ENCODE data around the gene FBXW10B.
"Not testable (repeated sequence)": the region's sequence is repeated elsewhere in the genome, so short reads cannot be mapped to it uniquely, and the experiment has no call there.

The FBXW10B gene

GRCh38 chr17:15623255-15623654, 3.8 kb upstream of the FBXW10B start:
- not testable (repeated sequence) for DNase-seq (ENCODE audit: insufficient read length, low spot score); FAIRE-seq

DNA sequence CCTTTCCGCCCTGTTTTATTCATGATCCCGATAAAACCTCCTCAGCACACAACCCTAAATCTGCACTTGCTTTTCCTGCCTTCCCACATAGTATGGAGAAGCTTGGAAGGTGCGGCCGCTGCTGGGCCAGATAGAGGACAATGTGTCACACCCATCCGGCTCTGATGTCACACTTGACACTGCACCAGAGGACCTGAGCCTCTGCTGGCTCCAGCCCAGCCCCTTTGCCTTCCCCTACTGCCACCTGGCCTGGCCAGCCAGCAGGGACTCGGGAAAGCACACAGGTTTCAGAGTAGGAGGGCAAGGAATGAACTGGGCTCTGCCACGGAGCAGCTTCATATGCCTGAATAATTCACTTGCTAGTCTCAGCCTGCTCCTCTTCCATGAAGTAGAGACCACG, 2.6 kb upstream of the FBXW10B start:
- DNase-seq (ENCODE audit: insufficient read length, low spot score); FAIRE-seq: not testable (repeated sequence)

GRCh38 chr17:15616828-15617227, 2.7 kb downstream of the FBXW10B start:
- not testable (repeated sequence) for DNase-seq (ENCODE audit: insufficient read length, low spot score); FAIRE-seq

DNA sequence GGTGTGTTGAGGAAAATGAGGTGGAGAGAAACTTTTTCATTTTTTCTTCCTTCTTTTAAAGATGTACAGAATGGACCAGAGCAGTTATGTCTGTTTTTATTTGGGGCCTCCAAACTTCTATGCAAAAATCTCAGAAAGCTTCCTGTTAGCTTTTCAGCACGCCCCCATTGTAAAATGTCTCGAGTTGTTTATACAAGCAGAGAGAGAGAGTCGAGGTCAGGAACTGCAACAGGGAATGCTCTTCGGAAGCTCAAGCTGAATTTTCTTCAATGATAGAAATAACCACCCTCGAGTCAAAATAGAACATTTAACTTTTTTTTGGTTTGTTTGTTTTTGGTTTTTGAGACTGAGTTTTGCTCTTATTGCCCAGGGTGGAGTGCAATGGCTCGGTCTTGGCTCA, 3.7 kb downstream of the FBXW10B start:
- DNase-seq (ENCODE audit: insufficient read length, low spot score); FAIRE-seq: not testable (repeated sequence)

- DNase-seq (ENCODE audit: insufficient read length, low spot score); FAIRE-seq: not testable (repeated sequence)
These were observed 6.4 kb downstream of the FBXW10B start for GRCh38 chr17:15613111-15613510.

DNA sequence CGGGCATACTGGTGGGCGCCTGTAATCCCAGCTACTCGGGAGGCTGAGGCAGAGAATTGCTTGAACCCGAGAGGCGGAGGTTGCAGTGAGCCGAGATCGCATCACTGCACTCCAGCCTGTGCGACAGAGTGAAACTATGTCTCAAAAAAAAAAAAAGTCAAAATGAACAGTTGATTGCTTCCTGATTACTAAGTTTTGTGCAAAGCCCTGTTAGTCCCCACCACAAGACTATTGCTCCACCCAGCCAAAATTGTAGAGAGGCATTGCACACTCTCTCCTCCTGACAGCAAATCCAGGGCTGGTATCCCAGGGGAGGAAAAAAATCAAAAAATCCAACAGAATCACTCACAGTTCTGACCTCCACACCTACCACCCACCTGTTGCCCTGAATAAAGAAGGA, 26.5 kb downstream of the FBXW10B start:
- not testable (repeated sequence) for DNase-seq (ENCODE audit: insufficient read length, low spot score); FAIRE-seq

DNA sequence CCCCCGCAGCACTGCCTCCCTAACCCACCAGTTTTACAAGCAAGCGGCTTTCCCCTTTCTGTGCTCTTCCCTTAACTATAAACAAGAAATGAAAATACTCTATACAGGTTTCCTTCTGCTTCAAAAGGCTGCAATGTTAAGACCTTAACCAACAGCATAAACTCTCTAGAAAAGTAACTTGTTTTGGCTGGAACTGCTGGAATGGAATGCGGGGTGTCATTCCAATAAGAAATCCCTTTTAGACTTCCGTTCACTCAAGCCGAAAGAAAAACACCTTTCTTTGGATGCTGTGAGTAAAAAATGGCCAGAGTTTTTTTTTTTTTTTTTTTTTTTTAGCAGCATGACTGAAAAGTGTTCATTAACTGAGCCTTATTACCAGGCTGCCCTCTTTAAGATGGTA, 27.5 kb downstream of the FBXW10B start:
- not testable (repeated sequence) for DNase-seq (ENCODE audit: insufficient read length, low spot score); FAIRE-seq

GRCh38 chr17:15590844-15591243, 28.7 kb downstream of the FBXW10B start:
- DNase-seq (ENCODE audit: insufficient read length, low spot score); FAIRE-seq: not testable (repeated sequence)

DNA sequence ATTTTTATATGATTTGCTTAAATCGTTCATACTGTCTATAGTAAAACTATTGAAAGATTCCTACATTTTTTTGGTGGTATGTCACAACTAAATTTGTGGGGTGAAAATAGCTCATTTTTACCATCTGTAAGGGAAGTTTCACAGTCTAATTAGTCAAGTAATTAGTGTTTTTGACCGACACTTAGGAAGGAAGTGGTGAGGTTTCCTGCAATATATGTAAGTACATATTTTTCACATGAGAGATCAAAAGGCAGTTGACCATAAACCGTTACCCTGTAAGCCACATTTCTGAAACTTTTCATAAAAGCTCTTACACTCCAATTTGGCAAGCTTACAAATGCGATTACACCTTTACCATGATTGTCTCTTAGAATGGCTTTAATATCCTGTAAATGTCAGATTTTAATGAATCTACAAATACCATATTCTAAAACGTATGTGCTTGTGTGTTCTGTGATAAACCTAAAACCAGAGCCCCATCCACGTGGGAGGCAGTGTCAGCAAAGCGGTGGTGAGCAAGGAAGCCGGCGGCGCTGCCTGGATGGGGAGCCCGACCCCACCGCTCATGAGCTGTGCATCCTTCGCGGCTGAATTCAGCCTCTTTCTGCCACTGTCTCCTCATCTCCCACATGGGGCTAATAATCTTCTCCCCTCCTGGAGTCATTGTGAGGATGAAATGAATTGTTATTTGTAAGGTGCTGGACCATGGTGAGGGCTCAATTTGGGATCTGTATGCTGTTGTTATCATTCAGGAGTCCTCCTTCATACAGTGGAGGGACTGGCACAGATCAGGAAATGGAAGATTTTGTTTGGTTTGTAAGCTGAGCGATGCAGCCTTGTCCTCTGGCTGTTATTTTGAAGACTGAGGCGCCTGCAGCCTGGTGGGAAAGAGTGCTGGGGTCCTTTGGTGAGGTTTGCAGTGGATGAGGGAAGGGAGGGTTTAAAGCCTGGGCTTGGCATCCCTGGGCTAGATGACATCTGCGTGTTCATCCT, 29.7 kb downstream of the FBXW10B start:
- DNase-seq (ENCODE audit: insufficient read length, low spot score) = not testable (repeated sequence)
- peak; percentile 28 for FAIRE-seq

DNA sequence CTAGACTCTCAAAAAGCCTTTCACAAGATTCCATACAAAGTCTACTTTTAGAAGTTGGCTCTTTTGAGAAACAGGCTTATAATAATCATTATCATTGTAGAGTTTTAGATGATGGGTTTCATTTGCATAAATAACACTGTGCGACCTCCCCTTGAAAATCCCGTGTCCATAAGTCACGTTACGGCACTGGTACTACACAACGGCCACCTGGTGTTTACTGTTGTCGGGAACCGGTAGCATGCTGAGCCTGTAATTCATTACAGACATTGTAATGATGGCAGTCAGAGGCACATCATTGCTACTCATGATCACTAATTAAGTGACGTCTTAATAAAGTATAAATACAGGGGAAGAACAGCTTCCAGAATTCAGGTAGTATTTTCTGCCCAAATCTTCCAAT, 31.5 kb downstream of the FBXW10B start:
- not testable (repeated sequence) for FAIRE-seq; DNase-seq (ENCODE audit: insufficient read length, low spot score)

DNA sequence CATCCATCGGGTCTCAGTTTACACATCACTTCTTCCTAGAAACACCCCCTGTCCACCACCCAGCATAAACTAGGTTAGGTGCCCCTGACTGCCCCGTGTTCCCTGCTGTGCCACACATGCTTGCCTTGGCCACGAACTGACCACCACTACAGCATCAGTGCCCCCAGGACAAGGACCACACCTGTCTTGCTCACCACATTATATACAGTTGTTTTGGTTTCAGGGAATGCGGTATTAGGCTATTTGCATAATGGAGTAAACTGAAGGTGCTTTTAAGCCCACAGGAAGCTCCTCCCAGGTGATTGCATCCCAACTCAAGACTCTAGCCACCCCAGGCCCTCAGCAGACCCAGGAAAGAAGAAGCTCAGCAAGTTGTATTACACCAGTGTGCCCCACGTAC, 36.2 kb downstream of the FBXW10B start:
- not testable (repeated sequence) for FAIRE-seq; DNase-seq (ENCODE audit: insufficient read length, low spot score)

- DNase-seq (ENCODE audit: insufficient read length, low spot score); FAIRE-seq: not testable (repeated sequence)
These were observed 38.0 kb downstream of the FBXW10B start for GRCh38 chr17:15581462-15581861.

DNA sequence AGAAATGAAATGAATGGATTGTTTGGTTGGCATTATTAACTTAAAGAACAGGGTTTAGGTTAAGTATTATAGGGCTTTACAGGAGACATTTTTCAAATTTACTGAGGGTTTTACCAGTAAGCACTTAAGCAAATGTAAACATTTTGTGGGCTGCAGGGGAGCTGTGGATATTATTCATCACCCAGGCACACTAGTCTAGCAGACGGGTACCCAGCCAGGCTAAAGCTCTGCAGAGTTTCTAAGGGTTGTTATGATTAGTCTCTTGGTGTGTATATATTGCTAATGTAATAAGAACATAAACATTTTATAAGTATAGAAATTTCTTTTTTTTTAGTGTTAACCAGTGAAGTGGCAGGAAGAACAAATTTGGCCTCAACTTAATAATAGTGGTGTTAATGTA, 42.7 kb downstream of the FBXW10B start:
- FAIRE-seq = not testable (repeated sequence)

DNA sequence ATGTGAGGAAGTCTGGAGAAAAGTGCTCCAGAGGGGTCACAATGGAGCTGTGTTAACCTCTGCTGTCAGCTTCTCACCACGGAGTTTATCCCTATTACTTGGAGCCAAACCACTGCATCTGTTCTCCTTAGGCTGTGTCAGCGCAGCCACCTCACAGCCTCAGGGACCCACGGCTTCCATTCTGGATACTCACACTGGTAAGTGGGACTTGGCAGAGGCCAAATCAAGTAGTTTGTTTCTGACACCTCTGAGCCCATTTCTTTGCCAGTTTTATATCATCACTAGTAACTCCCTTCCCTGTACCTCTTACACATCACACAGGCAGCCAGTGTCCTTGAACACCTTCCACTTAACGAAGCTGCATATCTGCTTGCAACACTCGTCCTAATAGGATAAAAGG, 44.8 kb downstream of the FBXW10B start:
- FAIRE-seq = peak; percentile 80
- DNase-seq (ENCODE audit: insufficient read length, low spot score) = not testable (repeated sequence)

More for the DNA sequence above, 42.7 kb downstream of the FBXW10B start:
- not testable (repeated sequence) for DNase-seq (ENCODE audit: insufficient read length, low spot score)

DNA sequence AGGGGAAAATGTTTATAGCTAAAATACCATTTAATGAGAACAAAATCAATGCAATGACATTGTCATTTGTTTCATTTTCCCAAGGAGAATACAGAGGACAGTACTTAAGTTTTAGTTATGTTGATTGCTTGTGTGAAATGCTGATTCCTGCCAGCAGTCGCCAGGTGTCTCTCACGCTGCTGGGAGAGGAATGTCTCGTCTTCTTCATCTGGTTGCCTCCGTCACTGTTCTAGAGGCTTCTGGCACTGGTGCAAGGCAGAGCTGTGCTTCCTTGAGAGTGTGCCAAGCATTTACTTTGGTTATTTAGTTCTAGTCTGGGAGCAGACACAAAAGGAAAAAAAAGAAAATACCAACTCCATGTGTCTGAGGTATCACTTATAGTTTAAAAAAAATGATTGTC, 45.6 kb downstream of the FBXW10B start:
- not testable (repeated sequence) for FAIRE-seq; DNase-seq (ENCODE audit: insufficient read length, low spot score)
